Body of pancreas (tissue), 4 donors: ENCODE results near the gene NWD2.

Source experiments
- POLR2A ChIP-seq, 3 donors: fragments of 450-650 bp; IDR thresholded peaks; one replicate each; pipeline ENCODE4 v1.6.1; 2016; ENCODE audit warnings: antibody characterized with exemption in 3 of 3, mild to moderate bottlenecking in 2 of 3
- TF ChIP-seq, protein P1 (sequence below), 7 experiments: fragments of 450-650 bp in 4 of 7; fragments of 200-600 bp in 3 of 7; sonication (generic) in 3 of 7; IDR thresholded peaks; one replicate each; pipeline ENCODE4 v1.5.1; 2016 to 2019; ENCODE audit warnings: antibody characterized with exemption in 7 of 7

DNA sequence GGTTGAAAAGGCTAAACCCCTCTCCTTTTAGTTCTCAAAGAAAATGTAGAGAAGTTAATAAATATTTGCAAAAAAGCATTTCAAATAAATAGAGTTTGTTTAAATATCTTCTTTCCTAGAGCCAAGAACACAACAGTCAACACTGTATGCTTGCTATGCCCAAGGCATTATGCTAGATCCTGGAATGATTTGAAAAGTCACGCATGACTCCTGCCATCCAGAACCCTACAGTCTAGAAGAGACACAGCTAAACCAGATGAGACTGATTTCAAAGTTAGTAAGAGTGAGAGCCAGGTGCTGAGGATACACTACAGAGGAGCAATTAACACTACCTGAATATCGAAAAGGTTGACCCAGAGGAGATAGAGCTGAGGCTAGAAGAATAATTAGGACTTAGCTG is 205.8 kb downstream of the NWD2 start:
- TF ChIP-seq, protein P1, sequence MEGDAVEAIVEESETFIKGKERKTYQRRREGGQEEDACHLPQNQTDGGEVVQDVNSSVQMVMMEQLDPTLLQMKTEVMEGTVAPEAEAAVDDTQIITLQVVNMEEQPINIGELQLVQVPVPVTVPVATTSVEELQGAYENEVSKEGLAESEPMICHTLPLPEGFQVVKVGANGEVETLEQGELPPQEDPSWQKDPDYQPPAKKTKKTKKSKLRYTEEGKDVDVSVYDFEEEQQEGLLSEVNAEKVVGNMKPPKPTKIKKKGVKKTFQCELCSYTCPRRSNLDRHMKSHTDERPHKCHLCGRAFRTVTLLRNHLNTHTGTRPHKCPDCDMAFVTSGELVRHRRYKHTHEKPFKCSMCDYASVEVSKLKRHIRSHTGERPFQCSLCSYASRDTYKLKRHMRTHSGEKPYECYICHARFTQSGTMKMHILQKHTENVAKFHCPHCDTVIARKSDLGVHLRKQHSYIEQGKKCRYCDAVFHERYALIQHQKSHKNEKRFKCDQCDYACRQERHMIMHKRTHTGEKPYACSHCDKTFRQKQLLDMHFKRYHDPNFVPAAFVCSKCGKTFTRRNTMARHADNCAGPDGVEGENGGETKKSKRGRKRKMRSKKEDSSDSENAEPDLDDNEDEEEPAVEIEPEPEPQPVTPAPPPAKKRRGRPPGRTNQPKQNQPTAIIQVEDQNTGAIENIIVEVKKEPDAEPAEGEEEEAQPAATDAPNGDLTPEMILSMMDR (IDR thresholded peaks at IDR 0.05): no peak
- no peak for TF ChIP-seq POLR2A (IDR thresholded peaks at IDR 0.05)
